ENCODE data around the gene CCNB1IP1.
"Not testable (repeated sequence)": the region's sequence is repeated elsewhere in the genome, so short reads cannot be mapped to it uniquely, and the experiment has no call there.

The CCNB1IP1 gene

GRCh38 chr14:20277409-20277808, 55.7 kb downstream of the CCNB1IP1 start:
- no peaks in the 10 kb centered on the region for H3K36me3 ChIP-seq (ENCODE audit: control insufficient read depth, insufficient read depth, low read length)
- no peaks in the 10 kb centered on the region for H3K9me3 ChIP-seq (ENCODE audit: control insufficient read depth, low read length)
- H2AFZ ChIP-seq = no peak overlapping the region
- no peak for TF ChIP-seq CTCF (IDR thresholded peaks at IDR 0.05)
- no peak overlapping the region for H3K4me3 ChIP-seq (ENCODE audit: low read depth, low read length)
- H3K27me3 ChIP-seq (ENCODE audit: control insufficient read depth, insufficient read depth, low read length) = no peaks in the 10 kb centered on the region
- no peak overlapping the region for H3K4me2 ChIP-seq (ENCODE audit: low read length)
- H3K79me2 ChIP-seq = no peaks in the 10 kb centered on the region
- no peak overlapping the region for H3K27ac ChIP-seq
- H3K9ac ChIP-seq = no peak overlapping the region
- no peaks in the 10 kb centered on the region for H3K4me1 ChIP-seq

- Histone ChIP-seq H3K4me2 (ENCODE audit: low read length) (no peak overlapping the region), H2AFZ (no peak overlapping the region), H3K27ac (no peak overlapping the region), H3K36me3 (ENCODE audit: control insufficient read depth, insufficient read depth, low read length) (no peaks in the 10 kb centered on the region), H3K4me3 (ENCODE audit: low read depth, low read length) (no peak overlapping the region), H3K9ac (no peak overlapping the region), H3K9me3 (ENCODE audit: control insufficient read depth, low read length) (no peaks in the 10 kb centered on the region), H3K79me2 (no peaks in the 10 kb centered on the region), H3K27me3 (ENCODE audit: control insufficient read depth, insufficient read depth, low read length) (no peaks in the 10 kb centered on the region), H3K4me1 (no peaks in the 10 kb centered on the region)
- no peak for TF ChIP-seq CTCF (IDR thresholded peaks at IDR 0.05)
These were observed 59.0 kb downstream of the CCNB1IP1 start for GRCh38 chr14:20274062-20274461.

- not testable (repeated sequence) for H3K27me3 ChIP-seq (ENCODE audit: control insufficient read depth, insufficient read depth, low read length); H3K79me2 ChIP-seq; H3K9ac ChIP-seq; H3K4me1 ChIP-seq; H3K27ac ChIP-seq; H3K4me3 ChIP-seq (ENCODE audit: low read depth, low read length); H3K9me3 ChIP-seq (ENCODE audit: control insufficient read depth, low read length); H2AFZ ChIP-seq; H3K36me3 ChIP-seq (ENCODE audit: control insufficient read depth, insufficient read depth, low read length); H3K4me2 ChIP-seq (ENCODE audit: low read length)
These were observed 68.7 kb downstream of the CCNB1IP1 start for GRCh38 chr14:20264361-20264760.

GRCh38 chr14:20262642-20263128, 70.4 kb downstream of the CCNB1IP1 start:
- H3K4me1 ChIP-seq = no peaks in the 10 kb centered on the region
- H3K27ac ChIP-seq = no peak overlapping the region
- H3K27me3 ChIP-seq (ENCODE audit: control insufficient read depth, insufficient read depth, low read length) = no peaks in the 10 kb centered on the region
- no peak overlapping the region for H3K4me2 ChIP-seq (ENCODE audit: low read length)
- H2AFZ ChIP-seq = no peak overlapping the region
- no peak overlapping the region for H3K4me3 ChIP-seq (ENCODE audit: low read depth, low read length)
- no peak overlapping the region for H3K9ac ChIP-seq
- H3K79me2 ChIP-seq = no peaks in the 10 kb centered on the region
- no peaks in the 10 kb centered on the region for H3K9me3 ChIP-seq (ENCODE audit: control insufficient read depth, low read length)
- no peak for TF ChIP-seq CTCF (IDR thresholded peaks at IDR 0.05)
- H3K36me3 ChIP-seq (ENCODE audit: control insufficient read depth, insufficient read depth, low read length) = no peaks in the 10 kb centered on the region
